K562 (cell line): Measurements from ENCODE around the gene ASB14. TPM values are rescaled to one million over a fixed set of nuclear protein-coding genes. Genes with fewer than 3 reads are reported as not detected.

Experiments used
- ATAC-seq: fragments of 200-7000 bp; cut with Tn5 transposase; 3 replicates; pipeline ENCODE4 v1.9.1; 2020; ENCODE audit warnings: moderate library complexity
- BruUV-seq: library from RNA; stranded (reverse); fragments of 400-500 nt; replicated peaks from 2 replicates; lab custom pipeline; 2021; lab: Mats Ljungman, UMichigan
- CTCF ChIA-PET: fragments of 300-600 bp; formaldehyde crosslinking; extraction: SDS; loops from one replicate; lab custom pipeline; 2021; ENCODE audit warnings: low intra/inter-chr PET ratio; lab: Yijun Ruan, JAX
- POLR2A ChIA-PET: fragments of 300-600, 350-650 bp; sonication (Branson Sonifier 250); formaldehyde crosslinking; extraction: SDS; loops from one replicate; lab custom pipeline; 2021; ENCODE audit warnings: antibody characterized with exemption, inconsistent platforms; lab: Yijun Ruan, JAX
- DNase-seq, 4 experiments: peaks; one replicate each; pipeline versions ENCODE4 v3.0.0 to v3.0.0-alpha.2; 2011 to 2018; ENCODE audit warnings: low spot score in 3 of 4, mixed read lengths in 3 of 4; ENCODE audit errors: extremely low read depth in 1 of 4
- FAIRE-seq: peaks from 2 replicates; lab custom pipeline; 2011; peaks lifted over from hg19 to GRCh38; lab: Jason Lieb, UNC
- H2AFZ ChIP-seq: 2 replicates; pipeline ENCODE4 v1.6.0; 2011; ENCODE audit warnings: low read depth, low read length, control low read depth, inconsistent platforms
- H3K27ac ChIP-seq: fragments of 200-600 bp; 3 replicates; pipeline ENCODE4 v1.8.0; 2011; ENCODE audit warnings: low read depth, mild to moderate bottlenecking, control low read depth, inconsistent platforms, low read length, moderate library complexity, mixed read lengths; ENCODE audit errors: extremely low read depth
- H3K27me3 ChIP-seq, 2 experiments: fragments of 300-600 bp in 1 of 2; 2 replicates in 1 of 2; 3 replicates in 1 of 2; pipeline versions ENCODE4 v1.6.0 to v1.8.0; 2011; ENCODE audit warnings: inconsistent platforms in 2 of 2, low read length in 2 of 2, mild to moderate bottlenecking in 1 of 2, mixed read lengths in 1 of 2, moderate library complexity in 1 of 2; ENCODE audit not compliant: control insufficient read depth in 2 of 2, insufficient read depth in 2 of 2
- H3K36me3 ChIP-seq: fragments of 300-600 bp; 3 replicates; pipeline ENCODE4 v1.8.0; 2011; ENCODE audit warnings: mild to moderate bottlenecking, low read length, inconsistent platforms; ENCODE audit not compliant: control insufficient read depth, insufficient read depth
- H3K4me1 ChIP-seq, 2 experiments: fragments of 200-600 bp in 1 of 2; replicated peaks in 1 of 2; 2 replicates in 1 of 2; 3 replicates in 1 of 2; pipeline versions ENCODE4 v1.5.1 to v1.8.0; 2011; ENCODE audit warnings: inconsistent platforms in 2 of 2, low read length in 2 of 2, mild to moderate bottlenecking in 1 of 2, mixed read lengths in 1 of 2, moderate library complexity in 1 of 2; ENCODE audit not compliant: control insufficient read depth in 2 of 2, insufficient read depth in 2 of 2
- H3K4me2 ChIP-seq: 2 replicates; pipeline ENCODE4 v1.6.1; 2011; ENCODE audit warnings: low read length, control low read depth, inconsistent platforms, mixed read lengths; ENCODE audit not compliant: insufficient read depth
- H3K4me3 ChIP-seq: fragments of 200-600 bp; sonication (generic), shearing (Covaris generic); 2 replicates; pipeline ENCODE4 v1.5.1; 2016; ENCODE audit warnings: control low read depth, inconsistent platforms
- H3K79me2 ChIP-seq: fragments of 200-600 bp; 3 replicates; pipeline ENCODE4 v1.8.0; 2011; ENCODE audit warnings: low read length, inconsistent platforms; ENCODE audit not compliant: control insufficient read depth, insufficient read depth
- H3K9ac ChIP-seq, 2 experiments: 2 replicates each; pipeline versions ENCODE4 v1.6.0 to v1.6.1; 2011; ENCODE audit warnings: low read depth in 2 of 2, low read length in 2 of 2, control low read depth in 1 of 2, inconsistent platforms in 1 of 2, mild to moderate bottlenecking in 1 of 2, mixed read lengths in 1 of 2; ENCODE audit not compliant: insufficient read depth in 1 of 2
- H3K9me1 ChIP-seq: one replicate; pipeline ENCODE4 v1.6.0; 2011; ENCODE audit warnings: inconsistent platforms, mild to moderate bottlenecking, low read length, moderate library complexity; ENCODE audit not compliant: control insufficient read depth, insufficient read depth
- H3K9me3 ChIP-seq: replicated peaks from 2 replicates; pipeline ENCODE4 v1.5.1; 2011; ENCODE audit warnings: low read depth, low read length, inconsistent platforms; ENCODE audit not compliant: control insufficient read depth, insufficient read depth
- H4K20me1 ChIP-seq: replicated peaks from 2 replicates; pipeline ENCODE4 v1.6.1; 2011; ENCODE audit warnings: low read length, inconsistent platforms, mixed read lengths; ENCODE audit not compliant: control insufficient read depth, insufficient read depth
- RUNX1 ChIP-seq: sonication (generic); IDR thresholded peaks from 2 replicates; pipeline ENCODE4 v1.6.1; 2016; ENCODE audit warnings: antibody characterized with exemption, low read depth
- ZBTB40 ChIP-seq, 2 experiments: fragments of 450-650 bp in 1 of 2; sonication (generic) in 1 of 2; formaldehyde crosslinking in 1 of 2; IDR thresholded peaks; 2 replicates each; pipeline versions ENCODE4 v1.7.1 to v1.9.0; 2016 to 2022; ENCODE audit warnings: inconsistent platforms in 1 of 2, mild to moderate bottlenecking in 1 of 2, missing genetic modification reagents in 1 of 2
- WGBS: fragments of 100-300 bp; shearing (Covaris generic); methylation state at CpG from one replicate; pipeline ENCODE4 v1.1.6; 2016; ENCODE audit warnings: low coverage, mixed read lengths; ENCODE audit not compliant: insufficient coverage; ENCODE audit errors: missing lambda C conversion rate; 5-methylcytosine and 5-hydroxymethylcytosine counted together
- in situ Hi-C: fragments of 300-500 bp; cut with MboI; formaldehyde crosslinking; loops from 4 replicates; pipeline ENCODE4 v1.15.0; 2018; ENCODE audit warnings: inconsistent platforms, mixed read lengths
- intact Hi-C: fragments of 100-400 bp; cut with micrococcal nuclease; formaldehyde crosslinking; loops from 2 replicates; pipeline ENCODE4 v1.14.2; 2022
- polyA plus RNA-seq, 8 experiments: library from polyadenylated mRNA; depleted of rRNA in 4 of 8; stranded (reverse) in 5 of 8; unstranded in 3 of 8; fragments of >200 nt; fragmentation: Nextera tagmentation in 2 of 8; fragmentation: Illumina TruSeq in 1 of 8; extraction: Ambion mirVana in 2 of 8; extraction: Trizol in 1 of 8; gene quantifications; 2 replicates each; pipeline versions ENCODE4 v1.2.1 to v1.2.3, GENCODE V29; 2011 to 2014; ENCODE audit warnings: inconsistent platforms in 1 of 8, missing spikeins in 1 of 8
- total RNA-seq, 7 experiments: library from RNA; depleted of rRNA in 6 of 7; stranded (reverse); fragments of >200 nt in 6 of 7; fragmentation: Illumina TruSeq in 2 of 7; extraction: Trizol in 2 of 7; gene quantifications; 2 replicates each; pipeline versions ENCODE4 v1.2.1 to v1.2.3, GENCODE V29; 2011 to 2021; ENCODE audit warnings: low replicate concordance in 1 of 7

The ASB14 gene
- total and polyA plus RNA-seq, 9 of the 15 experiments (the other 6 are each of a cell fraction or from before 2014, with no cell fraction given), result 0.01 to 0.07 TPM; not detected in 7

- Histone ChIP-seq H3K9ac (no peak overlapping the region), H3K79me2 (no peaks in the 10 kb centered on the region), H4K20me1 (no peaks in the 10 kb centered on the region), H3K4me3 (no peak overlapping the region)
- CTCF ChIA-PET, result no interaction called here
- ATAC-seq (no peak), FAIRE-seq (no peak)
- no peak for TF ChIP-seq RUNX1
- TF ChIP-seq ZBTB40 (IDR thresholded peaks at IDR 0.05), result no peak
- TF ChIP-seq ZBTB40 (CRISPR knock-in tag; IDR thresholded peaks at IDR 0.05), result no peak
- TF ChIP-seq, all 486 proteins: peak for 0
- Histone ChIP-seq H3K4me2 (no peak overlapping the region), H3K9me1 (no peaks in the 10 kb centered on the region), H3K9me3 (0 out of 2 replicates have a peak, but pooled peaks cover 4% of the 10 kb centered on the region), H2AFZ (no peak overlapping the region), H3K27me3 (no peaks in the 10 kb centered on the region), H3K27ac (no peak overlapping the region), H3K4me1 (no peaks in the 10 kb centered on the region), H3K36me3 (no peaks in the 10 kb centered on the region)
- BruUV-seq, result no TSS peak
- POLR2A ChIA-PET, result no interaction called here
- no peak for DNase-seq
- 43% methylated on average over 4 of the region's 9 CpGs for whole genome bisulfite sequencing
- intact Hi-C loops (no loop called here), in situ Hi-C loops (no loop called here)
Observed at GRCh38 chr3:57288403-57288802, 4.1 kb downstream of the ASB14 start.
